Retinal pigment epithelial cell (primary cell): ENCODE results near the gene TMEM135.

Experiments
- DNase-seq: peaks from one replicate; pipeline ENCODE4 v3.0.0-alpha.2; 2010; ENCODE audit warnings: low read depth
- H3K4me3 ChIP-seq: 2 replicates; pipeline ENCODE4 v1.5.1; 2011; ENCODE audit warnings: mild to moderate bottlenecking, low read length, control low read depth, moderate library complexity
- CTCF ChIP-seq: conservative IDR thresholded peaks from 2 replicates; pipeline ENCODE4 v1.5.1; 2011; ENCODE audit warnings: low read depth, low read length, control low read depth, inconsistent platforms

The TMEM135 gene

DNA sequence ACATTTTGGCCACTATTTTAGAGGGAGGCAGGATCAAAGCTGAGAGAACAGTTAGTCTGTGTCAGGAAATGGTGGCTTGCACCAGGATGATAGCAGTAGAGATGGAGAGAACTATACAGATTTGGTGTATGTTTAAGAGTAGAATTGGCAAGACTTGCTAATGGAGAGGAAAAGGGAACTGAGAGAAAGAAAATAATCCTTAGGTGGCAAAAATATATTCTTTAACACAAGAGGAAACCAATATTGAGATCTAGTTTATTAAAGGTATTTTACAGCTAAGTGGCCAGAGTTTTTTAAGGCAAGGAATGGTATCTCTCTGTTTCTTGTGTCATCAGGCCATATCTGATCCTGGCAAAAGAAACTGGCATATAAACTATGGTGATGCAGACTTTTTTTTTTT is 278.8 kb downstream of the TMEM135 start:
- no peak for TF ChIP-seq CTCF
- no peak overlapping the region for H3K4me3 ChIP-seq
- DNase-seq: no peak

GRCh38 chr11:87317441-87317840 is 279.7 kb downstream of the TMEM135 start:
- TF ChIP-seq CTCF: no peak
- DNase-seq: no peak
- H3K4me3 ChIP-seq: no peak overlapping the region

- no peak for DNase-seq
These were observed 282.4 kb downstream of the TMEM135 start for GRCh38 chr11:87320123-87320522.

DNA sequence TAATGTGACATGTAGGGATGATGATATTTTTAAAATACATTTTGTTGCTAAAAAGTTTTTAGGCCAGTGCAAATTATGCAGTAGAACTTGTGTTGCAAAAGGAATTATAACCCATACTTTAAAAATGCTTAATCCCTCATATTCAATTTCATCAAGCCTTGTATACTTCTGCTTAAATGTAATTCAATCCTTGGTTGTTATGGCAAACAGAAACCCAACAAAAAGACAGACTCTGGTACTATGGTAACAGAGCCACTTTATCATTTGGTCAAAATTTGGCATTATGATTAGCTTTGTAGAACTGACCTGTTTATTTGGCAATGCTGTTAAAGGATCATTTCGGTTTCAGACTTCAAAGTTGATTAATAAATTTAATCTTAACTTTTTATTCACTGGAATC is 284.8 kb downstream of the TMEM135 start:
- TF ChIP-seq CTCF: no peak
- H3K4me3 ChIP-seq: no peak overlapping the region
- no peak for DNase-seq

More at GRCh38 chr11:87320123-87320522, 282.4 kb downstream of the TMEM135 start:
- no peak overlapping the region for H3K4me3 ChIP-seq
- no peak for TF ChIP-seq CTCF

GRCh38 chr11:87323899-87324298 is 286.2 kb downstream of the TMEM135 start:
- TF ChIP-seq CTCF: no peak
- DNase-seq: no peak
- H3K4me3 ChIP-seq: no peak overlapping the region

- DNase-seq: no peak
- H3K4me3 ChIP-seq: no peak overlapping the region
- no peak for TF ChIP-seq CTCF
These were observed 287.2 kb downstream of the TMEM135 start for GRCh38 chr11:87324817-87325489.

- H3K4me3 ChIP-seq: no peak overlapping the region
- no peak for DNase-seq
- TF ChIP-seq CTCF: no peak
These were observed 287.7 kb downstream of the TMEM135 start for GRCh38 chr11:87325490-87325872.
